H9 (cell line): ENCODE data around the gene RABL6. TPM values are rescaled to one million over a fixed set of nuclear protein-coding genes. Genes with fewer than 3 reads are reported as not detected.

Source experiments
- DNase-seq: peaks from one replicate; pipeline ENCODE4 v3.0.0-alpha.2; 2017
- H2AFZ ChIP-seq: one replicate; pipeline ENCODE4 v1.6.1; 2013; ENCODE audit warnings: mild to moderate bottlenecking, low read length, control low read depth, moderate library complexity
- H2AK5ac ChIP-seq: 2 replicates; pipeline ENCODE4 v1.6.1; 2013; ENCODE audit warnings: low read length, control low read depth, mixed read lengths; ENCODE audit not compliant: insufficient read length
- H2BK120ac ChIP-seq: one replicate; pipeline ENCODE4 v1.6.1; 2013; ENCODE audit warnings: low read depth, mild to moderate bottlenecking, low read length, control low read depth, inconsistent platforms; ENCODE audit not compliant: poor library complexity, severe bottlenecking
- H2BK12ac ChIP-seq: 2 replicates; pipeline ENCODE4 v1.6.1; 2013; ENCODE audit warnings: low read length, control low read depth, mixed read lengths, low read depth; ENCODE audit not compliant: insufficient read length
- H2BK15ac ChIP-seq: 2 replicates; pipeline ENCODE4 v1.6.1; 2013; ENCODE audit warnings: low read depth, low read length, control low read depth
- H2BK20ac ChIP-seq: one replicate; pipeline ENCODE4 v1.6.1; 2013; ENCODE audit warnings: low read depth, mild to moderate bottlenecking, low read length, control low read depth, inconsistent platforms; ENCODE audit not compliant: poor library complexity, severe bottlenecking
- H2BK5ac ChIP-seq: 2 replicates; pipeline ENCODE4 v1.6.1; 2013; ENCODE audit warnings: low read length, control low read depth, mixed read lengths; ENCODE audit not compliant: insufficient read length
- H3K14ac ChIP-seq: 2 replicates; pipeline ENCODE4 v1.6.1; 2013; ENCODE audit warnings: low read length, control low read depth; ENCODE audit not compliant: insufficient read depth
- H3K18ac ChIP-seq: 2 replicates; pipeline ENCODE4 v1.6.1; 2013; ENCODE audit warnings: low read depth, mild to moderate bottlenecking, mixed read lengths, low read length, control low read depth; ENCODE audit not compliant: insufficient read length
- H3K23ac ChIP-seq: 2 replicates; pipeline ENCODE4 v1.6.1; 2013; ENCODE audit warnings: low read length, control low read depth, mixed read lengths, low read depth; ENCODE audit not compliant: insufficient read length
- H3K23me2 ChIP-seq: 2 replicates; pipeline ENCODE4 v1.6.1; 2013; ENCODE audit warnings: low read depth, mild to moderate bottlenecking, mixed read lengths, low read length, control low read depth; ENCODE audit not compliant: insufficient read length, poor library complexity, severe bottlenecking
- H3K27ac ChIP-seq: 2 replicates; pipeline ENCODE4 v1.5.1; 2013; ENCODE audit warnings: low read length, control low read depth, mixed read lengths, low read depth; ENCODE audit not compliant: insufficient read length
- H3K27me3 ChIP-seq: 2 replicates; pipeline ENCODE4 v1.6.1; 2013; ENCODE audit warnings: low read length, control low read depth, inconsistent platforms; ENCODE audit not compliant: insufficient read depth
- H3K4ac ChIP-seq: 2 replicates; pipeline ENCODE4 v1.6.1; 2013; ENCODE audit warnings: low read depth, mild to moderate bottlenecking, control low read depth, inconsistent platforms, low read length, moderate library complexity
- H3K4me1 ChIP-seq: 2 replicates; pipeline ENCODE4 v1.6.1; 2013; ENCODE audit warnings: low read length, control low read depth, inconsistent platforms; ENCODE audit not compliant: insufficient read depth
- H3K4me2 ChIP-seq: 2 replicates; pipeline ENCODE4 v1.6.1; 2013; ENCODE audit warnings: low read length, control low read depth, mixed read lengths; ENCODE audit not compliant: insufficient read length, insufficient read depth
- H3K56ac ChIP-seq: 2 replicates; pipeline ENCODE4 v1.6.1; 2013; ENCODE audit warnings: low read depth, mild to moderate bottlenecking, mixed read lengths, low read length, control low read depth; ENCODE audit not compliant: insufficient read length
- H3K79me1 ChIP-seq: 2 replicates; pipeline ENCODE4 v1.6.1; 2013; ENCODE audit warnings: low read depth, mild to moderate bottlenecking, moderate library complexity, low read length, control low read depth, inconsistent platforms; ENCODE audit not compliant: insufficient read depth, poor library complexity, severe bottlenecking
- H3K79me2 ChIP-seq: 2 replicates; pipeline ENCODE4 v1.6.1; 2013; ENCODE audit warnings: low read length, control low read depth, inconsistent platforms; ENCODE audit not compliant: insufficient read depth
- H3K9ac ChIP-seq: 2 replicates; pipeline ENCODE4 v1.6.1; 2013; ENCODE audit warnings: low read length, control low read depth, mixed read lengths; ENCODE audit not compliant: insufficient read length; ENCODE audit errors: extremely low read depth
- H3K9me3 ChIP-seq: one replicate; pipeline ENCODE4 v1.6.1; 2013; ENCODE audit warnings: low read depth, low read length, inconsistent platforms; ENCODE audit not compliant: control insufficient read depth
- H3T11ph ChIP-seq: one replicate; pipeline ENCODE4 v1.6.1; 2013; ENCODE audit warnings: mild to moderate bottlenecking, low read length, control low read depth, inconsistent platforms
- H4K20me1 ChIP-seq: one replicate; pipeline ENCODE4 v1.6.1; 2013; ENCODE audit not compliant: control insufficient read depth, insufficient read length, insufficient read depth
- H4K5ac ChIP-seq: 2 replicates; pipeline ENCODE4 v1.6.1; 2013; ENCODE audit warnings: low read depth, mild to moderate bottlenecking, mixed read lengths, low read length, control low read depth; ENCODE audit not compliant: insufficient read length
- H4K8ac ChIP-seq: replicated peaks from 2 replicates; pipeline ENCODE4 v1.6.1; 2013; ENCODE audit warnings: low read length, control low read depth, mixed read lengths, low read depth; ENCODE audit not compliant: insufficient read length
- H4K91ac ChIP-seq: 2 replicates; pipeline ENCODE4 v1.6.1; 2013; ENCODE audit warnings: low read depth, mild to moderate bottlenecking, moderate library complexity, mixed read lengths, low read length, control low read depth; ENCODE audit not compliant: insufficient read length
- H3K27ac Mint-ChIP-seq, 3 experiments: 2 replicates in 2 of 3; 3 replicates in 1 of 3; pipeline ENCODE4 v1.8.0; 2020 to 2021; ENCODE audit warnings: mixed read lengths in 3 of 3, mild to moderate bottlenecking in 1 of 3, moderate library complexity in 1 of 3
- H3K27me3 Mint-ChIP-seq: 2 replicates; pipeline ENCODE4 v1.8.0; 2021; ENCODE audit warnings: low read depth, mild to moderate bottlenecking, moderate library complexity, mixed read lengths
- H3K36me3 Mint-ChIP-seq, 3 experiments: 2 replicates in 2 of 3; 3 replicates in 1 of 3; pipeline ENCODE4 v1.8.0; 2020 to 2021; ENCODE audit warnings: low read depth in 3 of 3, mixed read lengths in 3 of 3; ENCODE audit not compliant: insufficient read depth in 1 of 3
- H3K4me1 Mint-ChIP-seq, 2 experiments: 2 replicates each; pipeline ENCODE4 v1.8.0; 2020; ENCODE audit warnings: mixed read lengths in 2 of 2
- H3K4me3 Mint-ChIP-seq, 2 experiments: 2 replicates in 1 of 2; 3 replicates in 1 of 2; pipeline ENCODE4 v1.8.0; 2020 to 2021; ENCODE audit warnings: mild to moderate bottlenecking in 2 of 2, mixed read lengths in 2 of 2, moderate library complexity in 1 of 2
- H3K9me3 Mint-ChIP-seq, 2 experiments: 2 replicates in 1 of 2; 3 replicates in 1 of 2; pipeline ENCODE4 v1.8.0; 2020; ENCODE audit warnings: mild to moderate bottlenecking in 2 of 2, mixed read lengths in 2 of 2, moderate library complexity in 1 of 2
- CTCF ChIP-seq: fragments of 200-600 bp; sonication (generic); conservative IDR thresholded peaks from 3 replicates; pipeline ENCODE4 v1.8.0; 2021; ENCODE audit warnings: antibody characterized with exemption, mild to moderate bottlenecking
- WGBS: extraction: QIAGEN DNeasy Blood & Tissue Kit; methylation state at CpG from one replicate; pipeline ENCODE4 v1.1.7; 2013; ENCODE audit warnings: missing lambda C conversion rate, low lambda C conversion rate, mixed read lengths; ENCODE audit not compliant: insufficient read length; ENCODE audit errors: extremely low coverage; 5-methylcytosine and 5-hydroxymethylcytosine counted together
- total RNA-seq: library from RNA; stranded (reverse); gene quantifications from 2 replicates; pipeline ENCODE4 v1.2.1, GENCODE V29; 2021

RABL6 gene
- total RNA-seq, 1 experiment from 2014 or later, result 108 TPM

- no peak overlapping the region for H2AK5ac ChIP-seq
- H3K36me3 Mint-ChIP-seq, result no peaks in the 10 kb centered on the region
- H3K4me1 ChIP-seq, result no peaks in the 10 kb centered on the region
- WGBS, result no CpG with 5 or more reads among the region's 17 CpGs
- no peaks in the 10 kb centered on the region for H3K79me1 ChIP-seq
- no peak overlapping the region for H4K91ac ChIP-seq
- H4K20me1 ChIP-seq, result no peaks in the 10 kb centered on the region
- H3K18ac ChIP-seq, result no peak overlapping the region
- H3K14ac ChIP-seq, result no peak overlapping the region
- no peak overlapping the region for H2BK12ac ChIP-seq
- no peaks in the 10 kb centered on the region for H3K79me2 ChIP-seq
- no peak overlapping the region for H3T11ph ChIP-seq
- no peak overlapping the region for H3K27ac ChIP-seq
- no peak overlapping the region for H3K4me2 ChIP-seq
- H3K56ac ChIP-seq, result no peak overlapping the region
- no peak overlapping the region for H3K23ac ChIP-seq
- no peaks in the 10 kb centered on the region for H3K27me3 ChIP-seq
- peaks cover 12 to 28% of the 10 kb centered on the region in 2 experiments; a peak in 3 of 4 replicates for H3K4me1 Mint-ChIP-seq
- H2BK120ac ChIP-seq, result no peak overlapping the region
- H2BK5ac ChIP-seq, result no peak overlapping the region
- H3K27me3 Mint-ChIP-seq, result peaks cover 9% of the 10 kb centered on the region
- no peak overlapping the region for H4K5ac ChIP-seq
- H3K23me2 ChIP-seq, result no peaks in the 10 kb centered on the region
- H3K9me3 ChIP-seq, result no peaks in the 10 kb centered on the region
- peaks cover 0 to 5% of the 10 kb centered on the region in 2 experiments; a peak in 1 of 5 replicates for H3K9me3 Mint-ChIP-seq
- TF ChIP-seq CTCF, result no peak
- no peak overlapping the region for H3K4me3 Mint-ChIP-seq
- no peak overlapping the region for H4K8ac ChIP-seq
- no peak overlapping the region for H2BK20ac ChIP-seq
- no peak overlapping the region for H3K27ac Mint-ChIP-seq
- no peak overlapping the region for H3K4ac ChIP-seq
- no peak overlapping the region for H3K9ac ChIP-seq
- H2BK15ac ChIP-seq, result no peak overlapping the region
- DNase-seq, result peak; percentile 31
- H2AFZ ChIP-seq, result no peak overlapping the region
Measured at GRCh38 chr9:136762221-136762691, 45.5 kb upstream of the RABL6 start.
